Mucosa of descending colon (tissue), 3 donors: ENCODE results near the gene COG4. TPM values are rescaled to one million over a fixed set of nuclear protein-coding genes. Genes with fewer than 3 reads are reported as not detected.

Source experiments
- ATAC-seq: fragments of 200-7000 bp; cut with Tn5 transposase; one replicate; pipeline ENCODE4 v1.9.1; 2020; ENCODE audit warnings: mild to moderate bottlenecking, moderate library complexity
- DNase-seq, 3 donors: peaks; one replicate each; pipeline ENCODE4 v3.0.0-alpha.2; 2020
- H3K36me3 ChIP-seq: fragments of 200-600 bp; one replicate; pipeline ENCODE4 v1.8.0; 2021; ENCODE audit warnings: low read depth, mild to moderate bottlenecking
- H3K4me1 ChIP-seq: fragments of 200-600 bp; one replicate; pipeline ENCODE4 v1.8.0; 2021; ENCODE audit warnings: low read depth, mild to moderate bottlenecking
- H3K4me3 ChIP-seq: fragments of 200-600 bp; one replicate; pipeline ENCODE4 v1.8.0; 2021; ENCODE audit warnings: mild to moderate bottlenecking
- H3K9me3 ChIP-seq: fragments of 200-600 bp; one replicate; pipeline ENCODE4 v1.8.0; 2021; ENCODE audit warnings: mild to moderate bottlenecking
- intact Hi-C, 2 donors: fragments of 100-400 bp; cut with DNase I in 1 of 2; cut with micrococcal nuclease in 1 of 2; formaldehyde crosslinking; loops; one replicate each; pipeline versions ENCODE4 v1.11.0 to v1.11.1; 2022; cut with DNase I, micrococcal nuclease
- long read RNA-seq, 2 donors: library from polyadenylated mRNA; unstranded; transcript quantifications; one replicate each; pipeline ENCODE4 v2.0.0, GENCODE V29; 2019 to 2021
- total RNA-seq, 3 donors: library from RNA; stranded (reverse); fragmentation: NEBNext Ultra II Directional in 2 of 3; extraction: Animal tissue kit (Norgen Biotek cat#: 25700) in 2 of 3; gene quantifications; one replicate each; pipeline versions ENCODE4 v1.2.1 to v1.2.4, GENCODE V29; 2021 to 2023
- TF ChIP-seq, protein P1 (sequence below): fragments of 200-600 bp; IDR thresholded peaks from one replicate; pipeline ENCODE4 v1.8.0; 2022; ENCODE audit warnings: antibody characterized with exemption, mild to moderate bottlenecking
- donor health status: DM: no; HTN: no; CAD: no; lungs with moderate emphysema.
- donor health status: DM: no; HTN: no; CAD: no.
- donor health status: DM: no; HTN: yes; CAD: no.

The COG4 gene
- total RNA-seq, result 10 to 100 TPM; 58.3 to 66.2 (median 60.5) TPM
- long read RNA-seq, donor 1, transcript COG4-201 (19 exons, 2,833 nt), result major isoform, 74 of 104 reads
- long read RNA-seq, donor 1, partial matches to known transcripts, result 7 of 104 reads
- long read RNA-seq, donor 1, other reads (novel, unspliced or antisense), result 21 of 104 reads
- long read RNA-seq, donor 2, transcript COG4-201 (19 exons, 2,833 nt), result major isoform, 21 of 30 reads
- long read RNA-seq, donor 2, partial matches to known transcripts, result 4 of 30 reads
- long read RNA-seq, donor 2, other reads (novel, unspliced or antisense), result 3 of 30 reads

- TF ChIP-seq, protein P1, sequence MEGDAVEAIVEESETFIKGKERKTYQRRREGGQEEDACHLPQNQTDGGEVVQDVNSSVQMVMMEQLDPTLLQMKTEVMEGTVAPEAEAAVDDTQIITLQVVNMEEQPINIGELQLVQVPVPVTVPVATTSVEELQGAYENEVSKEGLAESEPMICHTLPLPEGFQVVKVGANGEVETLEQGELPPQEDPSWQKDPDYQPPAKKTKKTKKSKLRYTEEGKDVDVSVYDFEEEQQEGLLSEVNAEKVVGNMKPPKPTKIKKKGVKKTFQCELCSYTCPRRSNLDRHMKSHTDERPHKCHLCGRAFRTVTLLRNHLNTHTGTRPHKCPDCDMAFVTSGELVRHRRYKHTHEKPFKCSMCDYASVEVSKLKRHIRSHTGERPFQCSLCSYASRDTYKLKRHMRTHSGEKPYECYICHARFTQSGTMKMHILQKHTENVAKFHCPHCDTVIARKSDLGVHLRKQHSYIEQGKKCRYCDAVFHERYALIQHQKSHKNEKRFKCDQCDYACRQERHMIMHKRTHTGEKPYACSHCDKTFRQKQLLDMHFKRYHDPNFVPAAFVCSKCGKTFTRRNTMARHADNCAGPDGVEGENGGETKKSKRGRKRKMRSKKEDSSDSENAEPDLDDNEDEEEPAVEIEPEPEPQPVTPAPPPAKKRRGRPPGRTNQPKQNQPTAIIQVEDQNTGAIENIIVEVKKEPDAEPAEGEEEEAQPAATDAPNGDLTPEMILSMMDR, result no peak
- peak within 1 kb of the TSS; percentile 79 for H3K4me3 ChIP-seq
- peak; percentile 94 for ATAC-seq
- H3K9me3 ChIP-seq, result no peaks in the 10 kb centered on the region
- H3K36me3 ChIP-seq, result no peaks in the 10 kb centered on the region
- intact Hi-C loops, result no loop called here
- H3K4me1 ChIP-seq, result peaks cover 23% of the 10 kb centered on the region
- peak; percentile 91 to 92 (median 92) for DNase-seq
Observed at GRCh38 chr16:70523076-70523742, at the start of gene COG4. COG4 (minus strand) TSS chr16:70523554; CDS start chr16:70523543, 11 bp downstream.

DNA sequence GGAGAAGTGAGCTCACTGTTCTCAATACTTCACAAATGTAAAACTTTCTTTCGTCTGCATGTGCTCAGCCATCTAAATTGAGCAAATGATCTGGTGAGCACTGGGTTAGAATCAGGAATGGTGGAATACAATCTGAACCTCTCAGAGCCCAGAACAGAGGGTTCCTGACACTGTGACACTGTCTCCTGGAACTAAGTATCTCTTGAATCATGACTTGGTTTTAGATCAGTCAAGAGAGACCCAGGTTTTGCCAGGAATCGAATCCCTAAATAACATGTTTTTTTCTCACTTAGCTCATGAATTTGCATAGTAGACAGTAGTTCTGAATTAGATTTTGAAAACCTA is 49.5 kb upstream of the COG4 start:
- intact Hi-C loops, result loop anchor here in 1 of 2 donors (10.0 kb wide), 1 partner anchor 82 kb away; no protein-coding TSS in a partner anchor
- H3K4me3 ChIP-seq, result no peak overlapping the region
- H3K9me3 ChIP-seq, result no peaks in the 10 kb centered on the region
- DNase-seq (no peak), ATAC-seq (no peak)
- TF ChIP-seq, protein P1, result no peak
- H3K36me3 ChIP-seq, result peaks cover 12% of the 10 kb centered on the region
- H3K4me1 ChIP-seq, result peaks cover 10% of the 10 kb centered on the region

- peaks cover 13% of the 10 kb centered on the region for H3K36me3 ChIP-seq
- peaks cover 10% of the 10 kb centered on the region for H3K4me1 ChIP-seq
- no peak for DNase-seq
- intact Hi-C loops, result loop anchor here in 1 of 2 donors (10.0 kb wide), 1 partner anchor 83 kb away; no protein-coding TSS in a partner anchor
- no peak for ATAC-seq
- TF ChIP-seq, protein P1, result no peak
- no peak overlapping the region for H3K4me3 ChIP-seq
- H3K9me3 ChIP-seq, result no peaks in the 10 kb centered on the region
Observed at GRCh38 chr16:70572050-70572925, 48.9 kb upstream of the COG4 start.

DNA sequence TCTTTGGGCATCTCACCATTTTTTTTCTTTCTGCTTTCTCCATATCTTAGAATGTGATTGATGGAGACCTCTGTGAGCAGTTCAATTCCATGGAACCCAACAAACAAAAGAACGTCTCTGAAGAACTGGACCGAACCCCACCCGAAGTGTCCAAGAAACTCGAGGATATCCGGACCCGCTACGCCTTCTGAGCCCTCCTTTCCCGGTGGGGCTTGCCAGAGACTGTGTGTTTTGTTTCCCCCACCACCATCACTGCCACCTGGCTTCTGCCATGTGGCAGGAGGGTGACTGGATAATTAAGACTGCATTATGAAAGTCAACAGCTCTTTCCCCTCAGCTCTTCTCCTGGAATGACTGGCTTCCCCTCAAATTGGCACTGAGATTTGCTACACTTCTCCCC is 48.3 kb upstream of the COG4 start:
- Histone ChIP-seq H3K36me3 (peaks cover 13% of the 10 kb centered on the region), H3K9me3 (no peaks in the 10 kb centered on the region), H3K4me3 (no peak overlapping the region), H3K4me1 (peaks cover 7% of the 10 kb centered on the region)
- TF ChIP-seq, protein P1, result no peak
- DNase-seq, result no peak
- no peak for ATAC-seq
- intact Hi-C loops, result loop anchor here in 1 of 2 donors (10.0 kb wide), 1 partner anchor 83 kb away; no protein-coding TSS in a partner anchor

GRCh38 chr16:70570967-70571570 is 47.7 kb upstream of the COG4 start:
- DNase-seq, result no peak
- Histone ChIP-seq H3K4me1 (peaks cover 2% of the 10 kb centered on the region), H3K9me3 (no peaks in the 10 kb centered on the region), H3K4me3 (no peak overlapping the region), H3K36me3 (peaks cover 13% of the 10 kb centered on the region)
- no peak for ATAC-seq
- TF ChIP-seq, protein P1, result no peak
- intact Hi-C loops, result loop anchor here in 1 of 2 donors (10.0 kb wide), 1 partner anchor 84 kb away; no protein-coding TSS in a partner anchor
